Measurements from ENCODE around the gene DYRK1A.

- TF ChIP-seq POLR2AphosphoS5 (IDR thresholded peaks at IDR 0.05; ENCODE audit: borderline replicate concordance, low read depth, low read length) (no peak), EZH2 (IDR thresholded peaks at IDR 0.05) (no peak)
Measured at GRCh38 chr21:37391666-37392065, 25.1 kb downstream of the DYRK1A start.
